Mesenchymal stem cell (in vitro differentiated cells and primary cell): ENCODE results near the gene GFER. TPM values are rescaled to one million over a fixed set of nuclear protein-coding genes. Genes with fewer than 3 reads are reported as not detected.

Experiments
- DNase-seq: peaks from one replicate; pipeline ENCODE4 v3.0.0-alpha.2; 2013
- H2AFZ ChIP-seq: one replicate; pipeline ENCODE4 v1.6.1; 2013; ENCODE audit warnings: low read depth, mild to moderate bottlenecking, control low read depth, inconsistent platforms, low read length, moderate library complexity
- H2AK5ac ChIP-seq: 2 replicates; pipeline ENCODE4 v1.6.1; 2013; ENCODE audit warnings: low read length, moderate library complexity, mild to moderate bottlenecking, inconsistent platforms; ENCODE audit not compliant: severe bottlenecking
- H2BK120ac ChIP-seq: one replicate; pipeline ENCODE4 v1.6.1; 2013; ENCODE audit warnings: low read depth, mild to moderate bottlenecking, inconsistent platforms, low read length, moderate library complexity
- H2BK12ac ChIP-seq, 2 experiments: one replicate each; pipeline ENCODE4 v1.6.1; 2013; ENCODE audit warnings: inconsistent platforms in 2 of 2, low read length in 2 of 2, mild to moderate bottlenecking in 2 of 2, moderate library complexity in 2 of 2, control low read depth in 1 of 2
- H2BK15ac ChIP-seq: one replicate; pipeline ENCODE4 v1.6.1; 2013; ENCODE audit warnings: mild to moderate bottlenecking, low read depth, inconsistent platforms; ENCODE audit not compliant: poor library complexity, severe bottlenecking
- H2BK5ac ChIP-seq: 2 replicates; pipeline ENCODE4 v1.6.1; 2013; ENCODE audit warnings: low read depth, mild to moderate bottlenecking, low read length, control low read depth, inconsistent platforms; ENCODE audit not compliant: poor library complexity, severe bottlenecking
- H3K14ac ChIP-seq, 2 experiments: one replicate each; pipeline ENCODE4 v1.6.1; 2013; ENCODE audit warnings: inconsistent platforms in 2 of 2, low read length in 2 of 2, control low read depth in 1 of 2, mild to moderate bottlenecking in 1 of 2, moderate library complexity in 1 of 2
- H3K18ac ChIP-seq, 2 experiments: one replicate each; pipeline ENCODE4 v1.6.1; 2013; ENCODE audit warnings: inconsistent platforms in 2 of 2, low read length in 2 of 2, control low read depth in 1 of 2, low read depth in 1 of 2, mild to moderate bottlenecking in 1 of 2
- H3K23ac ChIP-seq, 2 experiments: one replicate each; pipeline ENCODE4 v1.6.1; 2013; ENCODE audit warnings: inconsistent platforms in 2 of 2, low read length in 2 of 2, mild to moderate bottlenecking in 2 of 2, moderate library complexity in 2 of 2, control low read depth in 1 of 2
- H3K27ac ChIP-seq: 2 replicates; pipeline ENCODE4 v1.5.1; 2013; ENCODE audit warnings: mild to moderate bottlenecking, moderate library complexity, low read length, control low read depth, inconsistent platforms; ENCODE audit not compliant: poor library complexity, severe bottlenecking
- H3K27me3 ChIP-seq, 2 experiments: 2 replicates each; pipeline versions ENCODE4 v1.6.1 to v1.7.0; 2013; ENCODE audit warnings: low read length in 2 of 2, mild to moderate bottlenecking in 2 of 2, moderate library complexity in 2 of 2, control low read depth in 1 of 2, inconsistent platforms in 1 of 2; ENCODE audit not compliant: control insufficient read depth in 1 of 2, insufficient read depth in 1 of 2
- H3K36me3 ChIP-seq, 2 experiments: 2 replicates each; pipeline versions ENCODE4 v1.6.1 to v1.7.0; 2013; ENCODE audit warnings: low read length in 2 of 2, control low read depth in 1 of 2, inconsistent platforms in 1 of 2, low read depth in 1 of 2, mild to moderate bottlenecking in 1 of 2; ENCODE audit not compliant: insufficient read depth in 2 of 2, control insufficient read depth in 1 of 2
- H3K4ac ChIP-seq, 2 experiments: one replicate each; pipeline ENCODE4 v1.6.1; 2013; ENCODE audit warnings: inconsistent platforms in 2 of 2, low read length in 2 of 2, mild to moderate bottlenecking in 2 of 2, moderate library complexity in 2 of 2, control low read depth in 1 of 2, low read depth in 1 of 2
- H3K4me1 ChIP-seq: 2 replicates; pipeline ENCODE4 v1.6.1; 2013; ENCODE audit warnings: low read depth, low read length, control low read depth; ENCODE audit not compliant: control insufficient read depth, insufficient read depth
- H3K4me2 ChIP-seq: 2 replicates; pipeline ENCODE4 v1.6.1; 2013; ENCODE audit warnings: low read length, mild to moderate bottlenecking, inconsistent platforms; ENCODE audit not compliant: poor library complexity, severe bottlenecking
- H3K4me3 ChIP-seq, 2 experiments: 2 replicates each; pipeline versions ENCODE4 v1.5.1 to v1.7.0; 2013; ENCODE audit warnings: low read length in 2 of 2, mild to moderate bottlenecking in 2 of 2, control low read depth in 1 of 2, low read depth in 1 of 2; ENCODE audit not compliant: insufficient read depth in 1 of 2
- H3K79me1 ChIP-seq: replicated peaks from 2 replicates; pipeline ENCODE4 v1.6.1; 2013; ENCODE audit warnings: mild to moderate bottlenecking, control low read depth, low read length, inconsistent platforms; ENCODE audit not compliant: poor library complexity, severe bottlenecking
- H3K9ac ChIP-seq: 2 replicates; pipeline ENCODE4 v1.7.0; 2013; ENCODE audit warnings: mild to moderate bottlenecking, low read length, moderate library complexity
- H3K9me3 ChIP-seq: 2 replicates; pipeline ENCODE4 v1.7.0; 2013; ENCODE audit warnings: mild to moderate bottlenecking, low read length; ENCODE audit not compliant: control insufficient read depth
- H4K8ac ChIP-seq: one replicate; pipeline ENCODE4 v1.6.1; 2013; ENCODE audit warnings: inconsistent platforms, mild to moderate bottlenecking, low read length, moderate library complexity
- H4K91ac ChIP-seq: one replicate; pipeline ENCODE4 v1.6.1; 2013; ENCODE audit warnings: mild to moderate bottlenecking, low read length, inconsistent platforms
- WGBS: methylation state at CpG from one replicate; pipeline ENCODE4 v1.1.7; 2013; ENCODE audit warnings: mixed read lengths; 5-methylcytosine and 5-hydroxymethylcytosine counted together
- polyA plus RNA-seq, 2 experiments: library from polyadenylated mRNA; stranded (reverse); fragments of 200-250 nt; gene quantifications; one replicate each; pipeline ENCODE4 v1.2.3, GENCODE V29; 2013

The GFER gene
- 33.5 TPM for polyA plus RNA-seq (2013, experiment 1 of 2)
- 32.2 TPM for polyA plus RNA-seq (2013, experiment 2 of 2)

DNA sequence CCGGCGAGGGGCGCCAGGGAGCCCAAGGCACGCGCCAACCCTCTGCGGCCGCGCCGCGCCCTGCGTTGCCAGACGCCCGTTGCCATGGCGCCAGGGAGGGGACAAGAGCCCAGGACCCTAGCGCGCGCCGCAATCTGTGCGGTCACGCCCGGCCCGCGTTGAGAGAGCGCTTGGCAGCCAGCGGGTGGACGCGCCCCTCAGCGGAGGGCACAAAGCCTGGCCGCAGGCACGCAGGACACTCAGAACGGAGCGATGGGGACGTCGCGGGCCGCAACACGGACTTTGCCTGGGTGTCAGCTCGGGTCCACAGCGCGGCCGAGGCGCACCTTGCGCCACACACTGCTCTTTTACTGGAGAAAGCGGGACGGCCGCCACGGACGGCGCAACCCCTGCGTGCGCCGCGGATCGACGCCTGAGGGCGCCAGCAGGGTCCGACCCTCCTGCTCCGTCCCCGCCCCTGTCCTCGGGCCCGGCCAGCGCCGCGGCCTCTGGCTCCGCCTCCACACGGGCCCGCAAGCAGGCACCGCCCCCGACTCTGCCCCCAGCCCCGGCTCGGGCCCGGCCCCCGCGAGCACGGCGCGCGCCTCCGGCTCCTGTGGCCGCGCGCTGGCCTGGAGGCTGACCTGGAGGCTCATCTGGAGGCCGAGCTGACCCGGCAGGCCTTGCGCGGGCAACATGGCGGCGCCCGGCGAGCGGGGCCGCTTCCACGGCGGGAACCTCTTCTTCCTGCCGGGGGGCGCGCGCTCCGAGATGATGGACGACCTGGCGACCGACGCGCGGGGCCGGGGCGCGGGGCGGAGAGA is at the start of gene GFER:
TSS of gene GFER (plus strand) at position 650 of the 803 bp plus-strand sequence. CDS start at position 676, 26 bp downstream.
- H4K8ac ChIP-seq = peak within 1 kb of the TSS; percentile 96
- H3K27ac ChIP-seq = no peak within 1 kb of the TSS
- peak within 1 kb of the TSS in 1 of 2 experiments; percentile 91 for H3K23ac ChIP-seq
- under 1% methylated on average over 89 of the region's 109 CpGs for WGBS
- H2BK12ac ChIP-seq = peak within 1 kb of the TSS in 1 of 2 experiments; percentile 85
- peak within 1 kb of the TSS; percentile 97 for H3K4me2 ChIP-seq
- no peaks in the 10 kb centered on the region for H3K9me3 ChIP-seq
- peaks cover 35% of the 10 kb centered on the region for H3K4me1 ChIP-seq
- peaks cover 39 to 44% of the 10 kb centered on the region in 2 experiments for H3K27me3 ChIP-seq
- H3K79me1 ChIP-seq = peaks cover 20% of the 10 kb centered on the region
- H2BK120ac ChIP-seq = peak within 1 kb of the TSS; percentile 74
- no peak within 1 kb of the TSS for H2BK5ac ChIP-seq
- H2AK5ac ChIP-seq = no peak within 1 kb of the TSS
- H3K4ac ChIP-seq = peak within 1 kb of the TSS; percentile 58 to 76
- DNase-seq = peak; percentile 92
- peak within 1 kb of the TSS; percentile 90 for H2AFZ ChIP-seq
- H4K91ac ChIP-seq = no peak within 1 kb of the TSS
- peak within 1 kb of the TSS; percentile 89 for H3K9ac ChIP-seq
- peaks cover 19 to 44% of the 10 kb centered on the region in 2 experiments for H3K36me3 ChIP-seq
- H3K4me3 ChIP-seq = peak within 1 kb of the TSS; percentile 81 to 88
- H2BK15ac ChIP-seq = no peak within 1 kb of the TSS
- peak within 1 kb of the TSS; percentile 75 to 88 for H3K18ac ChIP-seq
- peak within 1 kb of the TSS in 1 of 2 experiments; percentile 91 for H3K14ac ChIP-seq

DNA sequence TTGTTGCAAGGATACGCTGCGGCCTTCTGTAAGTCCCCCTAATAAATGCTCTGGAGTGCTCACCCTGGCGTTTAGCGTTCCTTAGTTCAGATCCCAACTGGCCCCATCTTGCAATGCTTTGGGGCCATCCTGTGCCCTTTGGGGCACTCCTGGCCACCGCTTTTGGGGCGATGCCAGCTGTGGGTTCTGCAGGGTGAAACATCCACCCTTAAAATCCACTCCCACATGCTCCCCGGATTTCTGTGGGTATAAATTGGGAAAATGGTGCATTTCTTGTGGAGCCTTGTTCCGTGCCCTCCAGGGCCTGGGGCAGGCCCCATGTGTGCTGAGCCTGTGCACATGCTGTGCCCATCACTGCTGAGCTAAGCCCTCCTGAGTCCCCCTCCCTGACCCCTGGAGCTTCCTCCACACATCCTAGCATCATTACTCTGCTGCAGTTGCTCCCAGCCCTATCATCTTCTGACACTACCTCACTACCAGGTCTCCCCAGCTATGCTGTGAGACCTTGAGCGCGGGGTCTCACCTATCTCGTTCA is 47.0 kb upstream of the GFER start:
- Histone ChIP-seq H2BK5ac (no peak overlapping the region), H3K4me2 (no peak overlapping the region), H3K4me1 (peaks cover 16% of the 10 kb centered on the region), H2AK5ac (no peak overlapping the region), H2BK15ac (no peak overlapping the region), H2BK12ac (no peak overlapping the region), H2AFZ (no peak overlapping the region), H3K14ac (no peak overlapping the region), H4K91ac (no peak overlapping the region), H3K4ac (no peak overlapping the region), H3K23ac (no peak overlapping the region), H3K27ac (no peak overlapping the region), H4K8ac (no peak overlapping the region), H3K4me3 (no peak overlapping the region), H3K79me1 (peaks cover 5% of the 10 kb centered on the region), H2BK120ac (no peak overlapping the region), H3K9me3 (no peaks in the 10 kb centered on the region), H3K18ac (no peak overlapping the region), H3K9ac (no peak overlapping the region), H3K27me3 (peaks cover 0 to 18% of the 10 kb centered on the region in 2 experiments), H3K36me3 (peaks cover 33 to 46% of the 10 kb centered on the region in 2 experiments)
- DNase-seq = no peak
- 96% methylated on average over 6 of the region's 11 CpGs for WGBS

DNA sequence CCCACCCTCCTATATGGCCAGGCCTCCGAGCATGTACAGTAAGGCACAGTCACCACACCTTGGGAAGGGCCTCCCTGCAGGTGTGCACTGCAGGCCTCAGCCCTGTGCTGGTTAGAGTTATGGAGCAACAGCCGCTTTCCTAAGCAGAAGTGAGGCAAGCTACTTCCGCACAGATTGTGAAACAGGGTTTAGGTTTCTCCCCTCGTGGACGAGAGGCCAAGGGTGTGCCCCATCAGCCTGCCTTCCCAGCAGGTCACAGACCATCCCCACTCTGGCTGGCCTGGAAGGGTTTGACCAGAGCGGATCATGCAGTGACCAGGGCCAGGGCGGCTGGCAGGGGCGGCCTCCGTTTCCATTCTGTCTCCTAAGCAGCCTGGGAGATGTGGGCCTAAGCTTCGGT is 45.7 kb upstream of the GFER start:
- Histone ChIP-seq H3K23ac (no peak overlapping the region), H3K9ac (no peak overlapping the region), H2BK15ac (no peak overlapping the region), H3K9me3 (no peaks in the 10 kb centered on the region), H2BK120ac (no peak overlapping the region), H2BK12ac (no peak overlapping the region), H3K4me1 (peaks cover 19% of the 10 kb centered on the region), H3K79me1 (peaks cover 10% of the 10 kb centered on the region), H4K8ac (no peak overlapping the region), H2AK5ac (no peak overlapping the region), H3K4me2 (no peak overlapping the region), H3K27me3 (peaks cover 0 to 5% of the 10 kb centered on the region in 2 experiments), H3K14ac (no peak overlapping the region), H3K4ac (no peak overlapping the region), H3K18ac (no peak overlapping the region), H2BK5ac (no peak overlapping the region), H4K91ac (no peak overlapping the region), H3K27ac (no peak overlapping the region), H2AFZ (no peak overlapping the region), H3K36me3 (peaks cover 33 to 46% of the 10 kb centered on the region in 2 experiments), H3K4me3 (no peak overlapping the region)
- WGBS = 97% methylated on average over 10 of the region's 10 CpGs
- DNase-seq = no peak

DNA sequence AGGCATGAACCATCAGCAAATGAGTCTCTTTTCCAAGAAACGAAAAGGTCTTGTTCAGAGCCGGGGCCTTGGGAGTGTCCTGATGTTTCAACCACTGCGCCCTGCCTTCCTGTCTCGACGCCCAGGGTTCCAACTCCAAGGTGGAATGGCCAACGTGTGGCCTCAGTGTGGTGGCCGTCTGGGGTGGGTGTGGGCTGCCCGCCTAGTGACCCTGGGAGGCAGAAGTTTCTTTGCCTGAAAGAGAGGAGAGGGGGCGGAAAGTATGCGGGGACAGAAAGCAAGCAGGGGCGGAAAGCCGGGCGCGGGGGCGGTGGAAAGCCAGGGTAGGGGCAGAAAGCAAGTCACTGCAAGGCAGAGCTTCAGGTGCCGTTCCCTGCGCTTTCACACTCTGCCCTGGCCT is 45.1 kb upstream of the GFER start:
- Histone ChIP-seq H3K4me2 (no peak overlapping the region), H3K9ac (no peak overlapping the region), H2AK5ac (no peak overlapping the region), H2BK5ac (no peak overlapping the region), H2BK120ac (no peak overlapping the region), H3K4ac (no peak overlapping the region), H4K91ac (no peak overlapping the region), H3K23ac (no peak overlapping the region), H3K4me1 (peaks cover 21% of the 10 kb centered on the region), H3K9me3 (no peaks in the 10 kb centered on the region), H3K27me3 (no peaks in the 10 kb centered on the region), H3K36me3 (peaks cover 33 to 46% of the 10 kb centered on the region in 2 experiments), H3K27ac (no peak overlapping the region), H2BK15ac (no peak overlapping the region), H2AFZ (no peak overlapping the region), H2BK12ac (no peak overlapping the region), H4K8ac (no peak overlapping the region), H3K79me1 (peaks cover 10% of the 10 kb centered on the region), H3K14ac (no peak overlapping the region), H3K18ac (no peak overlapping the region), H3K4me3 (no peak overlapping the region)
- no peak for DNase-seq
- WGBS = 94% methylated on average over 17 of the region's 17 CpGs
